A375 (cell line): ENCODE measurements around the gene BMI1. TPM values are rescaled to one million over a fixed set of nuclear protein-coding genes. Genes with fewer than 3 reads are reported as not detected.

Source experiments
- small RNA-seq: library from RNA; depleted of rRNA; stranded (forward); fragments of <200 nt; gene quantifications from one replicate; pipeline ENCODE3, GENCODE V24; 2014
- total RNA-seq: library from RNA; depleted of rRNA; stranded (reverse); fragments of >200 nt; shearing (Covaris generic); gene quantifications from 2 replicates; pipeline ENCODE4 v1.2.3, GENCODE V29; 2014; rRNA removed

Gene BMI1
- 27.6 and 34.0 TPM in 2 replicates for total RNA-seq

DNA sequence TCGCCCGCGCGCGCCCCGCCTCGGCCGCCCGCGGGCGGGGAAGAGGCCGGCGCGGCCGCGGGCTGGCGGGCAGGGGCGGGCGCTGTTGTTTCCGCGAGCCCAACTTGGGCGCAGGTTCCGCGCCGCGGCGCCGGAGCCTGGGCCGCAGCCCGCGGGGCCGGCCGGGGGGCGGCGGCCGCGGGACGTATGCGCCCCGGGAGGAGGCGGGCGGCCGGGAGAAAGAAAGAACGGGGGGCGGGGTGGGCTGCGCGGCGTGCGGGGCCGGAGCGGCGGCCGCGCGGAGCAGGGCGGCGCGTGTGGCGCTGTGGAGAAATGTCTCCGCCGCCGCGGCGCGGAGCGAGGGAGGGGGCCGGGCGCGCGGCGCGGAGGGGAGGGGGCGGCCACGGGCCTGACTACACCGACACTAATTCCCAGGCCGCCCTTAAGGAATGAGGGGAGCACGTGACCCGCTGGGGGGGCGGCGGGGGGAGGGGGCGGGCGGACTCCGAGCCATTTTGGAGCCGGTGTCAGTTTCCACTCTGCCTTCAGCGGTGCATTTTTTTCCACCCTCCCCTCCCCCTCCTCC is at the start of gene BMI1:
Gene BMI1, plus strand, starts transcription at position 509 of the 565 bp plus-strand sequence. CDS start 5,351 bp downstream, outside the sequence.

DNA sequence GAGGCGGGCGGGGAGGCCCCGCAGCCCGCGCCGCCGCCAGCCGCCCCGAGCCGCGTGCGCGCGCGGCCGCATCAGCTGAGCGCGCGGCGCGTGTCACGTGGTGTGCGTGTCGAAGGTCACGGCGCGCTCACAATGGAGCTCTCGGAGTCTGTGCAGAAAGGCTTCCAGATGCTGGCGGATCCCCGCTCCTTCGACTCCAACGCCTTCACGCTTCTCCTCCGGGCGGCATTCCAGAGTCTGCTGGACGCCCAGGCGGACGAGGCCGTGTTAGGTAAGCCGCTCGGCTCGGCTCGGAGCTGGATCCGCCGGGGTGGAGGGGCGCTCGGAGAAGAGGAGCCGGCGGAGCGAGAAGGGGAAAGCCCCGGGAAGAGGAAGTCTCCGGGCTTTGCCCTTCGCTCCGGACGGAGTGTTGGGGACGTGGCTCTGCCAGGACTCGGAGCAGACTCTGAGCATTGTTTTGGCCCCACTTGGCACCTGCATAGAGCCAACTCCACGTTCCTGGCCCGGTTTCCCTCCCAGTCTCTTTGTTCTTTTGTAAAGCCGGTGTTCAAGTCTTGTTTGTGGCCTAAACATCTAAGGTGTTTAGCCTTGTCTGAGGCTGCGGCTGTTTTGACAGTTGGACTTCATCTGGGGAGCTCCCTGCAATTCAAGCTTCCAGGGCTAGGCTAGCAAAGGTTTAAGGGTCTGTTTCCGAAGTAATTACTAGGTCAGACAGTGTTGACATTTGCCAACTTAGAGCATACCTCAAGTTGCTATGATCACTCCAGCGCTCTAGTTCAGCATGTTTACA is 4.4 kb upstream of the BMI1 start, which contains the start of gene COMMD3:
Gene COMMD3, plus strand, starts transcription at position 103 of the 790 bp plus-strand sequence. Its CDS starts 30 bp downstream, at position 133.

DNA sequence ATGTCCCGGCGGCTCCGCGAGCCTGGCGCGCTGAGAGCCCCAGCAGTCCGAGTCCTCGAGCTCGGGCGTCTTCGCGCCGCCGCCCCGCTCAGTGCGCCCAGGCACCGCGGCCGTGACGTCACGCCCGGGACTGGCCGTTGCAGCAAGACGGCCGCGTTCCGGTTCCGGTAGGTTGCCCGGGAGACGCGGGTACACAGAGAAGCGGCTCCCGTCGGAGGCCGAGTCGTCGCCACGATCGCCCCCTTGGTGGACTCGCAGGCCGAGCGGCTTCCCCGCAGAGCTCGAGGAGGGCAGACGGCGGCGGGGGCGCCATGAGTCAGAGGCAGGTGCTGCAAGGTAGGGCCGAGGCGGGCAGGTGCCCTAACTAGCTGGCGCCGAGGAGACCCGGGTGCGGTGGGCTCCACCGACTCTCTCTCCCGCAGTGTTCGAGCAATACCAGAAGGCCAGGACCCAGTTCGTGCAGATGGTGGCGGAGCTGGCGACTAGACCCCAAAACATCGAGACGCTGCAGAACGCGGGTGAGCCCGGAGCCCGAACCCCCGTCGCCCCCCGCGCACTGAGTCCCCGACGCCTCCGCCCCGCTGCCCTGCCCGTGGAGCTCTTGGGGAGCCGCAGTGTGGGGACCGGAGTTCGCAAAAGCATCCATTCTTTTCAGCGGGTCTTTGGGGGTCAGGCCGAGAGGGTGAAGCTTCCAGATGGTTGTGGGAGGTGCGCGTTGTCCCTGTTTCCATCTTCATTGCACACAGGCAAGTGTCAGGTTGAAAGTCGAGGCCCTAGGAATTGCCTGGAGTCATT is 24.6 kb downstream of the BMI1 start, which contains the start of gene SPAG6:
Gene SPAG6, plus strand, starts transcription at position 196 of the 795 bp plus-strand sequence. Its CDS starts 116 bp downstream, at position 312.

Small RNA genes lying within 50 kb of the gene (small RNA-seq; reads per million reads assigned to genes)
- gene AL158211.3 = not detected

Other genes starting within 250 kb of the BMI1 start
- not detected in 2 replicates for gene EBLN1, start 103.1 kb upstream of the BMI1 start, total RNA-seq
- 31.3 and 35.2 TPM in 2 replicates for gene COMMD3, start 4.7 kb upstream of the BMI1 start, total RNA-seq
- gene SPAG6, start 24.4 kb downstream of the BMI1 start, total RNA-seq = 0.64 TPM in 1 of 2 replicates, not detected in the other